GM10266 (cell line): ENCODE results near the gene SLIT3.

Source experiments
- DNase-seq: peaks from one replicate; pipeline ENCODE4 v3.0.0; 2012; ENCODE audit errors: extremely low spot score
- TF ChIP-seq, protein P1 (sequence below): IDR thresholded peaks from 2 replicates; pipeline ENCODE4 v1.5.1; 2012; ENCODE audit warnings: mild to moderate bottlenecking, low read depth; ENCODE audit not compliant: control insufficient read depth, insufficient read depth; ENCODE audit errors: missing control alignments

SLIT3 gene

DNA sequence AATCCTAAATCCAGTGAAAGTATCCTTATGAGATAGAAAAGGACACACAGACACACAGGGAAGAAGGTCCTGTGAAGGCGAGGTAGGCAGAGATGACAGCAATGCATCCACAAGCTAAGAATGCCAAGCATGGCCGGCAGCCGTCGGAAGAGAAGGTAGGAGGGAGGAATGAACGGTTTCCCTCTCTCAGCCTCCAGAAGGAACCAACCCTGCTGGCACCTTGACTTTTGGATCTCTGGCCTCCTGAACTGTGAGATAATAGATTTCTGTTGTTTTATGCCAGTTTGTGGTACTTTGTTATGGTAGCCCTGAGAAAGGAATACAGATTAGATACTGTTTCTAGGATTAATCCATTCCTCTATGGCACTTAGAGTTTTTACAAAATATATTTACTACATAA is 645.6 kb downstream of the SLIT3 start:
- no peak for DNase-seq
- TF ChIP-seq, protein P1, sequence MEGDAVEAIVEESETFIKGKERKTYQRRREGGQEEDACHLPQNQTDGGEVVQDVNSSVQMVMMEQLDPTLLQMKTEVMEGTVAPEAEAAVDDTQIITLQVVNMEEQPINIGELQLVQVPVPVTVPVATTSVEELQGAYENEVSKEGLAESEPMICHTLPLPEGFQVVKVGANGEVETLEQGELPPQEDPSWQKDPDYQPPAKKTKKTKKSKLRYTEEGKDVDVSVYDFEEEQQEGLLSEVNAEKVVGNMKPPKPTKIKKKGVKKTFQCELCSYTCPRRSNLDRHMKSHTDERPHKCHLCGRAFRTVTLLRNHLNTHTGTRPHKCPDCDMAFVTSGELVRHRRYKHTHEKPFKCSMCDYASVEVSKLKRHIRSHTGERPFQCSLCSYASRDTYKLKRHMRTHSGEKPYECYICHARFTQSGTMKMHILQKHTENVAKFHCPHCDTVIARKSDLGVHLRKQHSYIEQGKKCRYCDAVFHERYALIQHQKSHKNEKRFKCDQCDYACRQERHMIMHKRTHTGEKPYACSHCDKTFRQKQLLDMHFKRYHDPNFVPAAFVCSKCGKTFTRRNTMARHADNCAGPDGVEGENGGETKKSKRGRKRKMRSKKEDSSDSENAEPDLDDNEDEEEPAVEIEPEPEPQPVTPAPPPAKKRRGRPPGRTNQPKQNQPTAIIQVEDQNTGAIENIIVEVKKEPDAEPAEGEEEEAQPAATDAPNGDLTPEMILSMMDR, result no peak

DNA sequence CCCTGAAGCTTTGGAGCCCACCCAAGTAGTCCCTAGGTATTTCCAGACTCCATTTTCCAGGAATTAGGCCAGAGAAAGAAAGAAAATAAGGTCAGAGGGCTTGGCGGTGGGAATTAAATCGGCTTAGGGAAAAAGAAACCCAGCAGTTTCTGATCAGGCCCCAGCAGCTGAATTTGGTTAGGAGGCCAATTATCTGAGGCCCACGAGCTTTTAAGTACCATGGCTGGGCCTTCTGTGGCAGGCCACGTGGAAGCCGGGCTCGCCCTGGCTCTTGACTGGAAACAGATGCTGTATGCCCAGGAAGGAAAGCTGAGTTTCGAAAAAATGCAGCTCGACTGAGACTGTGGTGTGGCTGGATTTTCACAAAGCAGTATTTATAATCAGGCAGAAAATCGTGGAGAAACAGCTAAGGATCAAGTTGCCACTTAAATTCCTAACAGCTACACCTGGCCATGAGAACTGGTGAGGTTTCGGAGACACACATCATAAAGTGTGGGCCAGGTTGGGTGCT is 646.7 kb downstream of the SLIT3 start:
- TF ChIP-seq, protein P1, result no peak
- no peak for DNase-seq

GRCh38 chr5:168653626-168654025 is 647.3 kb downstream of the SLIT3 start:
- DNase-seq, result no peak
- TF ChIP-seq, protein P1, result no peak

GRCh38 chr5:168651648-168652047 is 649.3 kb downstream of the SLIT3 start:
- DNase-seq, result no peak

GRCh38 chr5:168649306-168649705 is 651.6 kb downstream of the SLIT3 start:
- no peak for DNase-seq
- TF ChIP-seq, protein P1, result no peak

More at GRCh38 chr5:168651648-168652047, 649.3 kb downstream of the SLIT3 start:
- TF ChIP-seq, protein P1, result no peak

- no peak for DNase-seq
- TF ChIP-seq, protein P1, result no peak
Measured at GRCh38 chr5:168648576-168648975, 652.4 kb downstream of the SLIT3 start.

- DNase-seq, result no peak
- TF ChIP-seq, protein P1, result no peak
Measured at GRCh38 chr5:168648016-168648415, 652.9 kb downstream of the SLIT3 start.
